Measurements from ENCODE around the gene RAB4A. TPM values are rescaled to one million over a fixed set of nuclear protein-coding genes. Genes with fewer than 3 reads are reported as not detected.
A peak's percentile ranks its signal among the peaks of the same experiment; 100 is the strongest.

Gene RAB4A
- total and polyA plus RNA-seq, 2 of the 4 experiments (the other 2 are of a cell fraction), result 25.6 to 26.2 TPM

DNA sequence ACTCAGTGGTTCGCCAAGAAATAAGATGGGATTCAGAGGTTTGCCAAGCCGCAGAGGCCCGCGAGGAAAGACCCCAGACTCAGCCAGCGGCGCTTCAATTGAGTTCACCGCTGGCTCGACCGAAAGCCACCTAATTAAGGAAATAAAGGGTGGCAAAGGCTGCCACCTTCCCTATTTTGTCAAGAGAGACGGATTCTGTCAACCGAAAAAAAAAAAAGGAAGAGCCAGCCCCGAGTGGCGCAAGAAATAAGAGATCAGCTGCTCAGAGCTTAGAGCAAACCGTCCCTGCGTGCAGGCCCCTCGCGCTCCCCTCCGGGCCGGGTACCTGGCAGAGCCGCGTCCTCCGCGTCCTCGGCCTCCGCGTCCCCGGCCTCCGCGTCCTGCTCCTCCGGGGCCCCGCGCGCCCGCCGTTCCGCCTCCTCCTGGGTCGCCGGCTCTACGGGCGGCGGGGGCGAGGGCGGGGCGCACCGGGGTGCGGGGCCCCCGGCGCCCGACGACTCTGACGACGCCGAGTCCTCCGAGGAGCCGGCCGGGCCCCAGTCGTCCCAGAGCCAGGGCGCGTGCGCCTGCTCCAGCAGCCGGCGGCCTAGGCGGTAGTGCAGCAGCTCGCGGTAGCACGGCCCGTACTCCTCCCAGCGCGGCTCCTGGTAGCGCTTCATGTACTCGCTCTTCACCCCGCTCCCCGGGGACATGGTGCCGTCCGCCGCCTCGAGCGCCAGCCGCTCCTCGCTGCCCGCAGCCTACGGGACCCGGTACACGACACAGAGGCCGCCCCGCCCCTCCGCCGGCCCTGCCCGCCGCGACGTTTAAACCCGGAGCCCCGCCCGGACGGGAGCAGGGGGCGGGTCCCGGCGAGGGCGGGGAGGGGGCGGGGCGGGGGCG, 71.1 kb downstream of the RAB4A start:
- no TSS peak for BruUV-seq (replicated peaks)
- peak overlapping the region; percentile 4; the same call in 1 of the 2 replicates for H3K18ac ChIP-seq (ENCODE audit: low read depth, low read length)
- dilution Hi-C loops (cut with HindIII; ENCODE audit: low sequenced_read_pairs, unreplicated experiment) (no loop called here), in situ Hi-C loops (cut with MboI; ENCODE audit: low sequenced_read_pairs) (no loop called here), intact Hi-C loops (cut with micrococcal nuclease) (loop anchor here (1.0 to 5.0 kb wide), 3 partner anchors 69 to 98 kb away; no protein-coding TSS in a partner anchor)
- H3K56ac ChIP-seq (ENCODE audit: extremely low read depth, insufficient read depth, low read length), result no peak overlapping the region
- ChIA-PET CTCF (no interaction called here), POLR2A (ENCODE audit: unreplicated experiment) (interaction anchor here (0.7 kb wide), 1 partner anchor 69 kb away, joined by 3 read pairs; no protein-coding TSS in a partner anchor)
- H3K27me3 ChIP-seq (ENCODE audit: control insufficient read depth, insufficient read depth, low read length), result peaks cover 5% of the 10 kb centered on the region; the same call in 1 of the 2 replicates
- peak overlapping the region; percentile 96 for H2AFZ ChIP-seq (replicated peaks; ENCODE audit: low read length, poor library complexity)
- peaks cover 2% of the 10 kb centered on the region; the same call in 1 of the 2 replicates for H3K4me1 ChIP-seq (ENCODE audit: control insufficient read depth, insufficient read depth, low read length)
- 0 out of 2 replicates have a peak, but pooled peaks have one; percentile 32 for TF ChIP-seq MXI1 (IDR thresholded peaks at IDR 0.05; ENCODE audit: borderline replicate concordance, low read depth, low read length)
- TF ChIP-seq CEBPB (IDR thresholded peaks at IDR 0.05; ENCODE audit: low read depth, low read length), result peak; percentile 9; the same call in 1 of the 2 replicates
- peak; percentile 18; the same call in 1 of the 2 replicates for TF ChIP-seq MAZ (IDR thresholded peaks at IDR 0.05; ENCODE audit: borderline replicate concordance, low read depth, low read length)
- no peak for TF ChIP-seq RAD21 (IDR thresholded peaks at IDR 0.05; ENCODE audit: low read length)
- peak; percentile 92 for ATAC-seq (ENCODE audit: low read depth)
- H3K23ac ChIP-seq (ENCODE audit: low read depth, low read length), result peak overlapping the region; percentile 7; the same call in 1 of the 2 replicates
- H3K14ac ChIP-seq (replicated peaks; ENCODE audit: low read depth, low read length), result no peak overlapping the region
- H2BK20ac ChIP-seq (ENCODE audit: low read depth, low read length), result no peak overlapping the region
- H4K8ac ChIP-seq (ENCODE audit: low read depth in 2 of 2, low read length in 2 of 2), result no peak overlapping the region
- H4K5ac ChIP-seq (ENCODE audit: low read depth, low read length), result no peak overlapping the region
- H3K27ac ChIP-seq (ENCODE audit: insufficient read depth, low read length), result peak overlapping the region; percentile 77
- no peaks in the 10 kb centered on the region for H3K9me1 ChIP-seq (ENCODE audit: insufficient read depth, low read length)
- 0 out of 2 replicates have a peak, but pooled peaks cover 2% of the 10 kb centered on the region for H3K9me3 ChIP-seq (ENCODE audit: control insufficient read depth, insufficient read depth, low read length)
- no peak overlapping the region for H2BK15ac ChIP-seq (ENCODE audit: low read depth, low read length)
- peak overlapping the region; percentile 90 for H3K4me2 ChIP-seq (ENCODE audit: low read depth, low read length)
- H2BK120ac ChIP-seq (ENCODE audit: low read depth, low read length), result no peak overlapping the region
- peak overlapping the region; percentile 78 for H3K4me3 ChIP-seq (ENCODE audit: insufficient read depth, low read depth, low read length)
- H2AK9ac ChIP-seq (replicated peaks; ENCODE audit: low read depth, low read length, poor library complexity), result peak overlapping the region; percentile 52
- no peak overlapping the region for H4K91ac ChIP-seq (ENCODE audit: insufficient read depth, low read depth, low read length)
- no peaks in the 10 kb centered on the region for H3K36me3 ChIP-seq (ENCODE audit: control insufficient read depth, insufficient read depth, low read length)
- peaks cover 11 to 34% of the 10 kb centered on the region in 2 experiments for H3K79me1 ChIP-seq (ENCODE audit: low read depth in 1 of 2, low read length in 2 of 2)
- peak; percentile 57 for DNase-seq
- H2AK5ac ChIP-seq (ENCODE audit: low read depth, low read length), result no peak overlapping the region
- no peaks in the 10 kb centered on the region for H4K20me1 ChIP-seq (ENCODE audit: insufficient read depth, low read length)
- H3K9ac ChIP-seq (ENCODE audit: low read depth, low read length), result peak overlapping the region; percentile 67
- 1% methylated on average over 23 of the region's 103 CpGs; no CpG with 5 or more reads in 1 of the 2 experiments for WGBS, 2 experiments (ENCODE audit: extremely low coverage in 2 of 2, insufficient read length in 1 of 2)
- H2BK5ac ChIP-seq (ENCODE audit: low read depth, low read length, poor library complexity, severe bottlenecking), result peak overlapping the region; percentile 48
- no peak overlapping the region for H3K4ac ChIP-seq (ENCODE audit: low read depth, low read length)

All from IMR-90 (cell line).